SK-N-SH (cell line): ENCODE results near the gene ATXN10. TPM values are rescaled to one million over a fixed set of nuclear protein-coding genes. Genes with fewer than 3 reads are reported as not detected.

Experiments used
- CTCF ChIA-PET: fragments of 300-600, 350-600 bp; formaldehyde crosslinking; extraction: SDS; loops from one replicate; lab custom pipeline; 2021; lab: Yijun Ruan, JAX
- POLR2A ChIA-PET: fragments of 350-600 bp; sonication (Branson Sonifier 250); formaldehyde crosslinking; extraction: SDS; loops from one replicate; lab custom pipeline; 2020; ENCODE audit warnings: antibody characterized with exemption, inconsistent platforms; lab: Yijun Ruan, JAX
- DNase-seq: peaks from one replicate; pipeline ENCODE4 v3.0.0; 2012
- H2AFZ ChIP-seq: fragments of 200-600 bp; sonication (generic); 2 replicates; pipeline ENCODE4 v1.8.1; 2016; ENCODE audit warnings: antibody characterized with exemption, mild to moderate bottlenecking, low read depth
- H3F3A ChIP-seq: fragments of 200-600 bp; sonication (generic); replicated peaks from 2 replicates; pipeline ENCODE3; 2016; ENCODE audit warnings: antibody characterized with exemption, mild to moderate bottlenecking; ENCODE audit not compliant: insufficient read depth
- H3K27ac ChIP-seq, 2 experiments: fragments of 200-500 bp in 1 of 2; fragments of 200-600 bp in 1 of 2; sonication (Bioruptor generic) in 1 of 2; sonication (generic), shearing (Covaris generic) in 1 of 2; 2 replicates each; pipeline versions ENCODE4 v1.5.1 to v1.6.1; 2014 to 2016; ENCODE audit warnings: low read depth in 2 of 2, inconsistent platforms in 1 of 2, low read length in 1 of 2, mild to moderate bottlenecking in 1 of 2, mixed read lengths in 1 of 2
- H3K27me3 ChIP-seq: fragments of 200-600 bp; sonication (generic), shearing (Covaris generic); 2 replicates; pipeline ENCODE4 v1.6.1; 2016; ENCODE audit warnings: mixed run types; ENCODE audit not compliant: insufficient read depth
- H3K36me3 ChIP-seq, 2 experiments: fragments of 200-500 bp in 1 of 2; fragments of 200-600 bp in 1 of 2; sonication (Bioruptor generic) in 1 of 2; sonication (generic) in 1 of 2; replicated peaks in 1 of 2; 2 replicates each; pipeline versions ENCODE3 to v1.5.1; 2014 to 2016; ENCODE audit warnings: low read length in 1 of 2, mild to moderate bottlenecking in 1 of 2; ENCODE audit not compliant: insufficient read depth in 2 of 2, control insufficient read depth in 1 of 2
- H3K4me1 ChIP-seq, 2 experiments: fragments of 200-500 bp in 1 of 2; fragments of 200-600 bp in 1 of 2; sonication (Bioruptor generic) in 1 of 2; sonication (generic), shearing (Covaris generic) in 1 of 2; 2 replicates each; pipeline versions ENCODE4 v1.5.1 to v1.6.1; 2014 to 2016; ENCODE audit warnings: low read depth in 1 of 2, low read length in 1 of 2, mixed run types in 1 of 2; ENCODE audit not compliant: insufficient read depth in 2 of 2, control insufficient read depth in 1 of 2
- H3K4me2 ChIP-seq: fragments of 200-600 bp; sonication (generic), shearing (Covaris generic); 2 replicates; pipeline ENCODE4 v1.6.1; 2017; ENCODE audit warnings: mixed run types
- H3K4me3 ChIP-seq, 2 experiments: fragments of 200-500 bp in 1 of 2; fragments of 200-600 bp in 1 of 2; sonication (Bioruptor generic) in 1 of 2; sonication (generic), shearing (Covaris generic) in 1 of 2; 2 replicates each; pipeline versions ENCODE4 v1.5.1 to v1.8.1; 2014 to 2016; ENCODE audit warnings: low read depth in 2 of 2, inconsistent platforms in 1 of 2, low read length in 1 of 2, mild to moderate bottlenecking in 1 of 2, mixed read lengths in 1 of 2, moderate library complexity in 1 of 2
- H3K79me2 ChIP-seq: fragments of 200-600 bp; sonication (generic); 2 replicates; pipeline ENCODE4 v1.8.1; 2017; ENCODE audit warnings: mild to moderate bottlenecking; ENCODE audit not compliant: insufficient read depth
- H3K9ac ChIP-seq: fragments of 200-600 bp; sonication (generic); 2 replicates; pipeline ENCODE4 v1.6.1; 2017; ENCODE audit warnings: mixed run types
- H3K9me2 ChIP-seq: fragments of 200-600 bp; sonication (generic); 2 replicates; pipeline ENCODE4 v1.6.1; 2017; ENCODE audit warnings: mixed run types
- H3K9me3 ChIP-seq: fragments of 200-600 bp; sonication (generic); 2 replicates; pipeline ENCODE4 v1.6.1; 2017; ENCODE audit warnings: mixed run types, mild to moderate bottlenecking, moderate library complexity
- H4K20me1 ChIP-seq: fragments of 200-600 bp; sonication (generic); 2 replicates; pipeline ENCODE4 v1.6.1; 2017; ENCODE audit warnings: mild to moderate bottlenecking, mixed run types; ENCODE audit not compliant: insufficient read depth
- CHD2 ChIP-seq: fragments of 150-350 bp; IDR thresholded peaks from 2 replicates; pipeline ENCODE4 v1.6.1; 2018; ENCODE audit warnings: low read length; ENCODE audit not compliant: partially characterized antibody
- ELF1 ChIP-seq: IDR thresholded peaks from 2 replicates; pipeline ENCODE4 v1.4.0; 2012
- EP300 ChIP-seq, 2 experiments: IDR thresholded peaks; 2 replicates each; pipeline versions ENCODE4 v1.4.0 to v1.6.1; 2012; ENCODE audit warnings: borderline replicate concordance in 1 of 2, low read depth in 1 of 2, low read length in 1 of 2
- EZH2phosphoT487 ChIP-seq: fragments of 200-600 bp; sonication (generic); IDR thresholded peaks from 2 replicates; pipeline ENCODE4 v1.6.1; 2017; ENCODE audit warnings: low read depth, mixed run types, mild to moderate bottlenecking, antibody characterized with exemption, moderate library complexity, borderline replicate concordance
- FOSL2 ChIP-seq: IDR thresholded peaks from 2 replicates; pipeline ENCODE4 v1.4.0; 2012; ENCODE audit warnings: low read depth, mild to moderate bottlenecking, moderate library complexity, borderline replicate concordance
- FOXJ3 ChIP-seq: sonication (generic); formaldehyde crosslinking; IDR thresholded peaks from 2 replicates; pipeline ENCODE4 v1.5.1; 2020; ENCODE audit warnings: mild to moderate bottlenecking, missing genetic modification reagents
- FOXM1 ChIP-seq: IDR thresholded peaks from 2 replicates; pipeline ENCODE4 v1.4.0; 2012; ENCODE audit warnings: low read depth, mild to moderate bottlenecking
- GABPA ChIP-seq: IDR thresholded peaks from 2 replicates; pipeline ENCODE4 v1.4.0; 2012; ENCODE audit warnings: low read depth, mild to moderate bottlenecking
- GATA2 ChIP-seq: sonication (generic); formaldehyde crosslinking; IDR thresholded peaks from 2 replicates; pipeline ENCODE4 v1.5.0; 2020; ENCODE audit warnings: mild to moderate bottlenecking, missing genetic modification reagents
- JUND ChIP-seq: IDR thresholded peaks from 2 replicates; pipeline ENCODE4 v1.4.0; 2012
- MEF2A ChIP-seq: IDR thresholded peaks from 2 replicates; pipeline ENCODE4 v1.4.0; 2012; ENCODE audit warnings: low read depth, borderline replicate concordance
- MXI1 ChIP-seq: IDR thresholded peaks from 2 replicates; pipeline ENCODE4 v1.6.1; 2012; ENCODE audit warnings: mild to moderate bottlenecking, low read depth, low read length, improper control_type of control experiment
- NFIC ChIP-seq: IDR thresholded peaks from 2 replicates; pipeline ENCODE4 v1.4.0; 2012; ENCODE audit warnings: borderline replicate concordance
- SIN3A ChIP-seq: IDR thresholded peaks from 2 replicates; pipeline ENCODE4 v1.6.1; 2012; ENCODE audit warnings: low read depth, mild to moderate bottlenecking, low read length, moderate library complexity, borderline replicate concordance
- TCF12 ChIP-seq: IDR thresholded peaks from 2 replicates; pipeline ENCODE4 v1.4.0; 2012
- WGBS: methylation state at CpG from one replicate; pipeline ENCODE4 v1.1.6; 2017; ENCODE audit warnings: low lambda C conversion rate; 5-methylcytosine and 5-hydroxymethylcytosine counted together
- polyA plus RNA-seq, 3 experiments: library from polyadenylated mRNA; depleted of rRNA; stranded (reverse); fragments of >200 nt; gene quantifications; 2 replicates each; pipeline ENCODE4 v1.2.3, GENCODE V29; 2012
- TF ChIP-seq, protein P1 (sequence below): fragments of 150-350 bp; IDR thresholded peaks from 2 replicates; pipeline ENCODE4 v1.6.1; 2017; ENCODE audit warnings: antibody characterized with exemption, low read length, low read depth, borderline replicate concordance

Gene ATXN10
- polyA plus RNA-seq, 1 of the 3 experiments (the other 2 are of a cell fraction), result 202 TPM

DNA sequence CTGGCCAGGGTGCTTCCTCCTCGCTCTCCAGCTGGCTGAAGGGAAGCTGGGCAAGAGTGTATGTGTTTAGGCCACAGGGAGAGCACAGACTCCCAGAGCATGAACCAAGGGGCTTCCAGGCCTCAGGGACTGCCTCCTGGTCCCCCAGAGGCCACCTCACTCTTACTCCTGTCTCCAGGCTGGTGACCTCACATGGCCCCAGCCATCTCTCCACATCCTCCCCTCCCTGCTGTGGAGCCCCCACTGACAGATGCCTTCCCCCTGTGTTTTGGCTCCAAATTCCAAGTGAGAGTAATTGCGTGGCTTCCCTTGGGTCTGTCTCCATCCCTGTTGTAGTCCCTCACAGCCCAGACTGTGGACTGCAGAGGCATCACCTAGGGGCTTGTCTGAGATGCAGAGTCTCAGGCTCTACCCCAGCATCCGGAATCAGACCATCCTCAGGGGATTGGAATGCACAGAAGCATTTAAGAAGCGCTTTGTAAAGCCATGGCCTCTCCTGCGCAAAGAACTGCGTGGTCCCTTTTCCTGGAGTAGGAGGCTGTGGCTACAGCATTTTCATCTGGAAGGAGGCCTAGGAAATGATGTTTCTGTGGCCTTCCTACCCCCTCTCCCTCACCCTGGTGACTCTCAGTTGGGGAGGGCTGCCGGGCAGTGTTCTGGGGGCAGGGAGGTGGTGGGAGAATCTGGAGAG, 91.1 kb downstream of the ATXN10 start:
- no peaks in the 10 kb centered on the region for H3K9me3 ChIP-seq
- H3K27ac ChIP-seq, result no peak overlapping the region; a peak in 1 of 4 replicates
- peaks cover 15% of the 10 kb centered on the region for H4K20me1 ChIP-seq
- H2AFZ ChIP-seq, result no peak overlapping the region
- no peaks in the 10 kb centered on the region for H3K27me3 ChIP-seq
- WGBS, result 90% methylated on average over 2 of the region's 7 CpGs
- H3K9me2 ChIP-seq, result no peaks in the 10 kb centered on the region
- H3K79me2 ChIP-seq, result peaks cover 44% of the 10 kb centered on the region
- no peak for TF ChIP-seq FOXJ3 (CRISPR knock-in tag)
- TF ChIP-seq GATA2 (CRISPR knock-in tag), result no peak
- TF ChIP-seq NFIC, result no peak
- no peak for TF ChIP-seq MXI1
- no peak for TF ChIP-seq ELF1
- no peak for TF ChIP-seq GABPA
- TF ChIP-seq FOSL2, result no peak
- H3K4me3 ChIP-seq, result no peak overlapping the region
- ChIA-PET CTCF (no interaction called here), POLR2A (no interaction called here)
- no peak for DNase-seq
- peaks cover 0 to 6% of the 10 kb centered on the region in 2 experiments; a peak in 1 of 4 replicates for H3K4me1 ChIP-seq
- H3K4me2 ChIP-seq, result no peak overlapping the region
- H3F3A ChIP-seq, result no peaks in the 10 kb centered on the region
- H3K9ac ChIP-seq, result no peak overlapping the region
- H3K36me3 ChIP-seq, result peaks cover 32 to 48% of the 10 kb centered on the region in 2 experiments

DNA sequence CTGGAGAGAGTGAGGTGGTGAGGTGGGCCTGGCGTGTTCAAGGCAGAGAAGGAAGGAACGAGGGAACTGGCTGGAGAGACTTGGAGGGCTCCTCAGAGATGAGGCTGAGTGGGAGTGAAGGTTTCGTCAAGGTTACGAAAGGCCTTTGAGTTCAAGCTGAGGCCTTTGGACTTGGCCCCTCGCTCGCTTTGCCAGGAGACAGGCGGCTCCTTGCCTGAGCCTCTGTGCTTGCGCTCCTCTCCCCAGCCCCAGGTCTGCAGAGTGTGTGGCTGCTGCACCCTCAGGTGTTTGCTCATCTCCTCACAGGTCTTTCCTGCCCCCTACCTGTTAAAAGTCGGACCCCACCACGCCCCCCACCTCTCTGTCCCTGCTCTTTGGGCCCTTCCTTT, 91.6 kb downstream of the ATXN10 start:
- no peaks in the 10 kb centered on the region for H3K9me3 ChIP-seq
- no peak overlapping the region for H3K9ac ChIP-seq
- CTCF ChIA-PET, result no interaction called here
- DNase-seq, result no peak
- POLR2A ChIA-PET, result no interaction called here
- 90% methylated on average over 9 of the region's 10 CpGs for WGBS
- H3K27ac ChIP-seq, result no peak overlapping the region
- no peak overlapping the region for H3K4me2 ChIP-seq
- TF ChIP-seq, protein P1, sequence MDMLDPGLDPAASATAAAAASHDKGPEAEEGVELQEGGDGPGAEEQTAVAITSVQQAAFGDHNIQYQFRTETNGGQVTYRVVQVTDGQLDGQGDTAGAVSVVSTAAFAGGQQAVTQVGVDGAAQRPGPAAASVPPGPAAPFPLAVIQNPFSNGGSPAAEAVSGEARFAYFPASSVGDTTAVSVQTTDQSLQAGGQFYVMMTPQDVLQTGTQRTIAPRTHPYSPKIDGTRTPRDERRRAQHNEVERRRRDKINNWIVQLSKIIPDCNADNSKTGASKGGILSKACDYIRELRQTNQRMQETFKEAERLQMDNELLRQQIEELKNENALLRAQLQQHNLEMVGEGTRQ, result no peak
- TF ChIP-seq FOXM1 (no peak), CHD2 (no peak), MEF2A (no peak), EZH2phosphoT487 (no peak), TCF12 (no peak), EP300 (IDR thresholded peaks at IDR 0.05; ENCODE audit: borderline replicate concordance in 1 of 2, low read depth in 1 of 2, low read length in 1 of 2) (no peak), SIN3A (no peak), JUND (no peak), FOSL2 (no peak)
- TF ChIP-seq, all 33 proteins: peak for 0
- no peaks in the 10 kb centered on the region for H3F3A ChIP-seq
- peaks cover 46% of the 10 kb centered on the region; the same call in 1 of the 2 replicates for H3K79me2 ChIP-seq
- H3K36me3 ChIP-seq, result peaks cover 26 to 50% of the 10 kb centered on the region in 2 experiments
- no peak overlapping the region for H3K4me3 ChIP-seq
- H3K4me1 ChIP-seq, result peaks cover 0 to 6% of the 10 kb centered on the region in 2 experiments; a peak in 1 of 4 replicates
- H2AFZ ChIP-seq, result no peak overlapping the region
- peaks cover 15% of the 10 kb centered on the region for H4K20me1 ChIP-seq
- no peaks in the 10 kb centered on the region for H3K27me3 ChIP-seq
- no peaks in the 10 kb centered on the region for H3K9me2 ChIP-seq
